ES-I3 (cell line): Measurements from ENCODE around the gene TGFBI.
"Not testable (repeated sequence)": the region's sequence is repeated elsewhere in the genome, so short reads cannot be mapped to it uniquely, and the experiment has no call there.

Experiments used
- H3K36me3 ChIP-seq: 2 replicates; pipeline ENCODE4 v1.6.1; 2013; ENCODE audit warnings: mild to moderate bottlenecking, low read length, control low read depth, moderate library complexity; ENCODE audit not compliant: insufficient read depth
- H3K4me1 ChIP-seq: 2 replicates; pipeline ENCODE4 v1.6.1; 2013; ENCODE audit warnings: mild to moderate bottlenecking, control low read depth, low read length; ENCODE audit not compliant: insufficient read depth
- H3K9ac ChIP-seq: 2 replicates; pipeline ENCODE4 v1.6.1; 2013; ENCODE audit warnings: low read depth, mild to moderate bottlenecking, low read length, moderate library complexity
- H3K9me3 ChIP-seq: 2 replicates; pipeline ENCODE4 v1.6.1; 2013; ENCODE audit warnings: mild to moderate bottlenecking, low read length, moderate library complexity; ENCODE audit not compliant: control insufficient read depth, insufficient read depth

TGFBI gene

GRCh38 chr5:136039202-136039601 is 10.4 kb downstream of the TGFBI start:
- Histone ChIP-seq H3K36me3 (no peaks in the 10 kb centered on the region), H3K9me3 (no peaks in the 10 kb centered on the region; the same call in 1 of the 2 replicates), H3K9ac (no peak overlapping the region), H3K4me1 (peaks cover 10% of the 10 kb centered on the region)

GRCh38 chr5:136040746-136041415 is 12.1 kb downstream of the TGFBI start:
- H3K9ac ChIP-seq = no peak overlapping the region
- H3K4me1 ChIP-seq = peaks cover 10% of the 10 kb centered on the region
- H3K36me3 ChIP-seq = no peaks in the 10 kb centered on the region

GRCh38 chr5:136042156-136042555 is 13.4 kb downstream of the TGFBI start:
- no peak overlapping the region for H3K9ac ChIP-seq
- H3K9me3 ChIP-seq = no peaks in the 10 kb centered on the region; the same call in 1 of the 2 replicates
- H3K4me1 ChIP-seq = peaks cover 10% of the 10 kb centered on the region
- H3K36me3 ChIP-seq = no peaks in the 10 kb centered on the region

More at GRCh38 chr5:136040746-136041415, 12.1 kb downstream of the TGFBI start:
- no peaks in the 10 kb centered on the region; the same call in 1 of the 2 replicates for H3K9me3 ChIP-seq

GRCh38 chr5:136042665-136043121 is 13.9 kb downstream of the TGFBI start:
- Histone ChIP-seq H3K9ac (no peak overlapping the region), H3K4me1 (peaks cover 10% of the 10 kb centered on the region), H3K9me3 (no peaks in the 10 kb centered on the region; the same call in 1 of the 2 replicates), H3K36me3 (no peaks in the 10 kb centered on the region)

GRCh38 chr5:136043551-136043950 is 14.8 kb downstream of the TGFBI start:
- Histone ChIP-seq H3K9me3 (no peaks in the 10 kb centered on the region; the same call in 1 of the 2 replicates), H3K9ac (no peak overlapping the region), H3K36me3 (no peaks in the 10 kb centered on the region), H3K4me1 (peaks cover 10% of the 10 kb centered on the region)

- Histone ChIP-seq H3K9ac (no peak overlapping the region), H3K36me3 (no peaks in the 10 kb centered on the region), H3K9me3 (no peaks in the 10 kb centered on the region), H3K4me1 (peaks cover 10% of the 10 kb centered on the region)
Observed at GRCh38 chr5:136043968-136044610, 15.3 kb downstream of the TGFBI start.

GRCh38 chr5:136045026-136045425 is 16.2 kb downstream of the TGFBI start:
- not testable (repeated sequence) for H3K9me3 ChIP-seq

GRCh38 chr5:136046246-136046645 is 17.5 kb downstream of the TGFBI start:
- H3K36me3 ChIP-seq = no peaks in the 10 kb centered on the region
- H3K4me1 ChIP-seq = peaks cover 10% of the 10 kb centered on the region
- H3K9me3 ChIP-seq = no peaks in the 10 kb centered on the region
- no peak overlapping the region for H3K9ac ChIP-seq

More at GRCh38 chr5:136045026-136045425, 16.2 kb downstream of the TGFBI start:
- not testable (repeated sequence) for H3K9ac ChIP-seq, H3K36me3 ChIP-seq
- peaks cover 10% of the 10 kb centered on the region for H3K4me1 ChIP-seq

- Histone ChIP-seq H3K36me3 (no peaks in the 10 kb centered on the region), H3K9me3 (no peaks in the 10 kb centered on the region), H3K9ac (no peak overlapping the region), H3K4me1 (peaks cover 5% of the 10 kb centered on the region; the same call in 1 of the 2 replicates)
Observed at GRCh38 chr5:136047858-136048257, 19.1 kb downstream of the TGFBI start.

- H3K36me3 ChIP-seq = no peaks in the 10 kb centered on the region
- no peaks in the 10 kb centered on the region for H3K9me3 ChIP-seq
- peaks cover 8% of the 10 kb centered on the region for H3K4me1 ChIP-seq
- H3K9ac ChIP-seq = no peak overlapping the region
Observed at GRCh38 chr5:136048966-136049365, 20.2 kb downstream of the TGFBI start.

GRCh38 chr5:136051486-136052220 is 22.9 kb downstream of the TGFBI start:
- no peaks in the 10 kb centered on the region for H3K9me3 ChIP-seq
- no peaks in the 10 kb centered on the region for H3K36me3 ChIP-seq
- peaks cover 8% of the 10 kb centered on the region for H3K4me1 ChIP-seq
- no peak overlapping the region for H3K9ac ChIP-seq

GRCh38 chr5:136052692-136053335 is 24.0 kb downstream of the TGFBI start:
- Histone ChIP-seq H3K9ac (no peak overlapping the region), H3K36me3 (no peaks in the 10 kb centered on the region), H3K9me3 (no peaks in the 10 kb centered on the region), H3K4me1 (peaks cover 14% of the 10 kb centered on the region)

- Histone ChIP-seq H3K36me3 (no peaks in the 10 kb centered on the region), H3K4me1 (peaks cover 15% of the 10 kb centered on the region), H3K9ac (no peak overlapping the region), H3K9me3 (no peaks in the 10 kb centered on the region)
Observed at GRCh38 chr5:136053336-136054141, 24.8 kb downstream of the TGFBI start.
